CD8-positive, alpha-beta memory T cell (primary cell): ENCODE measurements around the gene SRSF8. TPM values are rescaled to one million over a fixed set of nuclear protein-coding genes. Genes with fewer than 3 reads are reported as not detected.
A peak's percentile ranks its signal among the peaks of the same experiment; 100 is the strongest.

Experiments
- CTCF ChIA-PET: fragments of 350-600 bp; sonication (Branson Sonifier 250); formaldehyde crosslinking; loops from one replicate; lab custom pipeline; 2021; ENCODE audit warnings: antibody characterized with exemption; lab: Charles Lee
- POLR2A ChIA-PET: fragments of 350-600 bp; sonication (Branson Sonifier 250); formaldehyde crosslinking; loops from one replicate; lab custom pipeline; 2021; ENCODE audit warnings: antibody characterized with exemption; lab: Charles Lee
- DNase-seq, 5 donors: peaks; one replicate each; pipeline versions ENCODE4 v3.0.0 to v3.0.0-alpha.2; 2020 to 2022; ENCODE audit warnings: mixed read lengths in 1 of 5
- H3K27ac ChIP-seq: one replicate; pipeline ENCODE4 v1.7.0; 2013; ENCODE audit warnings: low read depth, mild to moderate bottlenecking, low read length, moderate library complexity
- H3K27me3 ChIP-seq: 2 replicates; pipeline ENCODE4 v1.7.0; 2013; ENCODE audit warnings: low read length, mild to moderate bottlenecking; ENCODE audit not compliant: insufficient read depth, poor library complexity, severe bottlenecking
- H3K36me3 ChIP-seq: 2 replicates; pipeline ENCODE4 v1.7.0; 2013; ENCODE audit warnings: mild to moderate bottlenecking, low read length, moderate library complexity; ENCODE audit not compliant: insufficient read depth
- H3K4me1 ChIP-seq: 2 replicates; pipeline ENCODE4 v1.7.0; 2013; ENCODE audit warnings: mild to moderate bottlenecking, low read length, moderate library complexity; ENCODE audit not compliant: insufficient read depth
- H3K4me3 ChIP-seq: 2 replicates; pipeline ENCODE4 v1.7.0; 2013; ENCODE audit warnings: mild to moderate bottlenecking, low read length
- H3K9me3 ChIP-seq: 2 replicates; pipeline ENCODE4 v1.7.0; 2013; ENCODE audit warnings: mild to moderate bottlenecking, low read length
- H3K27ac Mint-ChIP-seq, 8 donors: one replicate each; pipeline ENCODE4 v1.8.0; 2020 to 2021; ENCODE audit warnings: mixed read lengths in 8 of 8, mild to moderate bottlenecking in 6 of 8, inconsistent platforms in 3 of 8, moderate library complexity in 3 of 8
- H3K27me3 Mint-ChIP-seq, 2 donors: one replicate each; pipeline ENCODE4 v1.8.0; 2020 to 2021; ENCODE audit warnings: mixed read lengths in 2 of 2, mild to moderate bottlenecking in 1 of 2, moderate library complexity in 1 of 2
- H3K36me3 Mint-ChIP-seq, 3 donors: one replicate each; pipeline ENCODE4 v1.8.0; 2020 to 2021; ENCODE audit warnings: mixed read lengths in 3 of 3, inconsistent platforms in 1 of 3, mild to moderate bottlenecking in 1 of 3
- H3K4me1 Mint-ChIP-seq, 3 donors: one replicate each; pipeline ENCODE4 v1.8.0; 2020 to 2021; ENCODE audit warnings: mixed read lengths in 3 of 3, inconsistent platforms in 1 of 3, mild to moderate bottlenecking in 1 of 3
- H3K4me3 Mint-ChIP-seq, 7 donors: one replicate each; pipeline ENCODE4 v1.8.0; 2020 to 2021; ENCODE audit warnings: mixed read lengths in 7 of 7, mild to moderate bottlenecking in 6 of 7, moderate library complexity in 4 of 7, inconsistent platforms in 2 of 7
- H3K9me3 Mint-ChIP-seq, 5 donors: one replicate each; pipeline ENCODE4 v1.8.0; 2020 to 2022; ENCODE audit warnings: mixed read lengths in 5 of 5, mild to moderate bottlenecking in 3 of 5, moderate library complexity in 2 of 5, inconsistent platforms in 1 of 5
- polyA plus RNA-seq: library from polyadenylated mRNA; unstranded; fragments of 300-500 nt; fragmentation: Illumina TruSeq; gene quantifications from one replicate; pipeline ENCODE4 v1.2.3, GENCODE V29; 2021
- total RNA-seq, 2 experiments: library from RNA; stranded (reverse); gene quantifications; one replicate each; pipeline ENCODE4 v1.2.3, GENCODE V29; 2021

Gene SRSF8
- total and polyA plus RNA-seq, 3 experiments from 2014 or later = 75.8 to 91.6 (median 82.8) TPM

DNA sequence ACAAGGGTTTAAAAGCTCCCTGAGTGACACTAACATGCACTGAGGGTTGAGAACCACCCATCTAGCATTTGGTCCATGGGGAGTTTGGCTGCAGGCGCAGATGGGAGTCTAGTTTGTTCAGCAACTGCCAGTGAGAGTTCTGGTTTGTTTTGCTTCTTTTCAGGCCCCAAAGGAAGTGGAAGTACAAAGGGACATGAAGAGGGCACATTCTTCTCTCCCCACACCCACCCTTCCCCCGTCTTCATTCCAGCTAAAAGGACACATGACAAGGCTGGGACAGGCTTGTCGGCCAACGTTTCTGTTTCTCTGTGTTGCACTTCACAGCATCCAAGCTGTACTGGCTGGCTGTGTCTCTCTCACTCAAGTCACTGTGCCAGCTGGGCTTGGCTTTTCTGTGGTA lies 14.7 kb downstream of the SRSF8 start:
- Histone ChIP-seq H3K4me3 (no peak overlapping the region), H3K27ac (no peak overlapping the region), H3K9me3 (no peaks in the 10 kb centered on the region), H3K4me1 (no peaks in the 10 kb centered on the region), H3K36me3 (no peaks in the 10 kb centered on the region), H3K27me3 (no peaks in the 10 kb centered on the region)
- CTCF ChIA-PET = interaction anchor here (1.2 to 2.6 kb wide), 3 partner anchors 8 to 11 kb away, joined by 4 to 14 read pairs (median 10); partner anchors contain the start of gene ENDOD1
- no peak overlapping the region for H3K27ac Mint-ChIP-seq
- no peaks in the 10 kb centered on the region for H3K9me3 Mint-ChIP-seq
- H3K4me3 Mint-ChIP-seq = no peak overlapping the region
- POLR2A ChIA-PET = interaction anchor here (1.9 kb wide), 1 partner anchor 8 kb away, joined by 6 read pairs; no protein-coding TSS in a partner anchor
- H3K36me3 Mint-ChIP-seq = no peaks in the 10 kb centered on the region
- H3K27me3 Mint-ChIP-seq = peaks cover 0 to 4% of the 10 kb centered on the region in 2 donors
- no peaks in the 10 kb centered on the region for H3K4me1 Mint-ChIP-seq
- DNase-seq = no peak

GRCh38 chr11:95082576-95083001 lies 15.9 kb downstream of the SRSF8 start:
- H3K4me1 ChIP-seq = no peaks in the 10 kb centered on the region
- Mint-ChIP-seq H3K4me1 (no peaks in the 10 kb centered on the region), H3K36me3 (no peaks in the 10 kb centered on the region), H3K9me3 (no peaks in the 10 kb centered on the region), H3K4me3 (no peak overlapping the region), H3K27me3 (peaks cover 0 to 4% of the 10 kb centered on the region in 2 donors), H3K27ac (peak overlapping the region in 1 of 8 donors; percentile 29)
- H3K27ac ChIP-seq = no peak overlapping the region
- H3K27me3 ChIP-seq = no peaks in the 10 kb centered on the region
- H3K4me3 ChIP-seq = no peak overlapping the region
- no peak for DNase-seq
- CTCF ChIA-PET = interaction anchor here (1.1 to 2.6 kb wide), 2 partner anchors 10 kb away, joined by 5 to 10 read pairs; no protein-coding TSS in a partner anchor
- H3K36me3 ChIP-seq = no peaks in the 10 kb centered on the region
- no peaks in the 10 kb centered on the region for H3K9me3 ChIP-seq
- POLR2A ChIA-PET = interaction anchor here (0.6 kb wide), 1 partner anchor 19 kb away, joined by 7 read pairs; no protein-coding TSS in a partner anchor

DNA sequence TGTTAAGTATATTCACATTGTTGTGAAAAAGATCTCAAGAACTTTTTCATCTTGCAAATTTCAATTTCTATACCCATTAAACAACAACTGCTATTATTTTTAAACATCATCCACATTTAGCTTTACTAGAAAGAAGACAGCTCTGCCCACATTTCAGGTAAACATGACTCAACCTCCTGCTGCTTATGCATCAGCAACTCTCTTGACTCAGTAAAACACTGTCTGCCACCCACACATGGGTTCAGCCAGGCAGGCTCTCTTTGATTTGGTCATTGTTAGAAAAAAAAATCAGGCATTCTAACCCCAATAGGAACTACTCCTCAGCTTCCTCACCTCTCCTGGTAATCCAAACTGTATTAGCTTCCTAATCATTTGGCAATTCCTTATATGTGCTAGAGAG lies 17.8 kb downstream of the SRSF8 start:
- Mint-ChIP-seq H3K9me3 (no peaks in the 10 kb centered on the region), H3K4me3 (no peak overlapping the region), H3K4me1 (peaks cover 10 to 13% (median 11%) of the 10 kb centered on the region in 3 donors), H3K27me3 (peaks cover 0 to 4% of the 10 kb centered on the region in 2 donors), H3K27ac (peak overlapping the region in 1 of 8 donors; percentile 63), H3K36me3 (peaks cover 0 to 4% (median 0%) of the 10 kb centered on the region in 3 donors)
- H3K4me3 ChIP-seq = no peak overlapping the region
- ChIA-PET POLR2A (no interaction called here), CTCF (interaction anchor here (1.0 to 2.8 kb wide), 3 partner anchors 8 to 16 kb away, joined by 3 to 10 read pairs (median 8); no protein-coding TSS in a partner anchor)
- no peaks in the 10 kb centered on the region for H3K36me3 ChIP-seq
- no peak for DNase-seq
- H3K27ac ChIP-seq = no peak overlapping the region
- H3K9me3 ChIP-seq = no peaks in the 10 kb centered on the region
- peaks cover 9% of the 10 kb centered on the region for H3K4me1 ChIP-seq
- no peaks in the 10 kb centered on the region for H3K27me3 ChIP-seq

- H3K27ac Mint-ChIP-seq = peak overlapping the region in 3 of 8 donors; percentile 41 to 83 (median 69)
- no peaks in the 10 kb centered on the region for H3K36me3 ChIP-seq
- no peaks in the 10 kb centered on the region for H3K27me3 ChIP-seq
- H3K4me3 Mint-ChIP-seq = peak overlapping the region in 1 of 7 donors; percentile 38
- no peaks in the 10 kb centered on the region for H3K27me3 Mint-ChIP-seq
- H3K36me3 Mint-ChIP-seq = peaks cover 0 to 5% (median 0%) of the 10 kb centered on the region in 3 donors
- DNase-seq = no peak
- peaks cover 11 to 15% (median 12%) of the 10 kb centered on the region in 3 donors for H3K4me1 Mint-ChIP-seq
- H3K9me3 Mint-ChIP-seq = no peaks in the 10 kb centered on the region
- peaks cover 9% of the 10 kb centered on the region for H3K4me1 ChIP-seq
- H3K9me3 ChIP-seq = no peaks in the 10 kb centered on the region
- ChIA-PET CTCF (interaction anchor here (0.7 to 2.8 kb wide), 4 partner anchors 9 to 17 kb away, joined by 3 to 10 read pairs (median 6); no protein-coding TSS in a partner anchor), POLR2A (no interaction called here)
- no peak overlapping the region for H3K27ac ChIP-seq
- no peak overlapping the region for H3K4me3 ChIP-seq
Observed at GRCh38 chr11:95085117-95085816, 18.5 kb downstream of the SRSF8 start.

- no peak overlapping the region for H3K4me3 ChIP-seq
- no peak overlapping the region for H3K27ac ChIP-seq
- Mint-ChIP-seq H3K4me3 (peak overlapping the region in 2 of 7 donors; percentile 21 to 38), H3K36me3 (peaks cover 0 to 7% (median 0%) of the 10 kb centered on the region in 3 donors), H3K27ac (peak overlapping the region in 6 of 8 donors; percentile 55 to 95 (median 74)), H3K27me3 (no peaks in the 10 kb centered on the region), H3K9me3 (no peaks in the 10 kb centered on the region), H3K4me1 (peaks cover 20 to 24% (median 21%) of the 10 kb centered on the region in 3 donors)
- H3K9me3 ChIP-seq = no peaks in the 10 kb centered on the region
- no peaks in the 10 kb centered on the region for H3K27me3 ChIP-seq
- peaks cover 18% of the 10 kb centered on the region for H3K4me1 ChIP-seq
- CTCF ChIA-PET = interaction anchor here (0.7 to 2.8 kb wide), 3 partner anchors 10 to 18 kb away, joined by 3 to 10 read pairs (median 8); no protein-coding TSS in a partner anchor
- no peaks in the 10 kb centered on the region for H3K36me3 ChIP-seq
- POLR2A ChIA-PET = no interaction called here
- DNase-seq = no peak
Observed at GRCh38 chr11:95086151-95086550, 19.4 kb downstream of the SRSF8 start.

- Mint-ChIP-seq H3K4me3 (peak overlapping the region in 1 of 7 donors; percentile 42), H3K27me3 (no peaks in the 10 kb centered on the region), H3K27ac (peak overlapping the region in 6 of 8 donors; percentile 25 to 95 (median 69)), H3K36me3 (peaks cover 0 to 7% (median 0%) of the 10 kb centered on the region in 3 donors), H3K9me3 (no peaks in the 10 kb centered on the region), H3K4me1 (peaks cover 29 to 32% (median 29%) of the 10 kb centered on the region in 3 donors)
- Histone ChIP-seq H3K9me3 (no peaks in the 10 kb centered on the region), H3K27ac (no peak overlapping the region), H3K4me1 (peaks cover 24% of the 10 kb centered on the region), H3K4me3 (no peak overlapping the region), H3K27me3 (no peaks in the 10 kb centered on the region), H3K36me3 (no peaks in the 10 kb centered on the region)
- ChIA-PET POLR2A (interaction anchor here (5.0 kb wide), 1 partner anchor 17 kb away, joined by 164 read pairs; the partner anchor contains the start of gene SRSF8), CTCF (interaction anchor here (2.4 to 7.5 kb wide), 2 partner anchors 16 to 17 kb away, joined by 8 to 116 read pairs; partner anchors contain the start of gene SRSF8)
- DNase-seq = no peak
Observed at GRCh38 chr11:95086836-95087570, 20.3 kb downstream of the SRSF8 start.

- H3K36me3 Mint-ChIP-seq = peaks cover 0 to 7% (median 0%) of the 10 kb centered on the region in 3 donors
- Histone ChIP-seq H3K27me3 (no peaks in the 10 kb centered on the region), H3K27ac (peak overlapping the region; percentile 68), H3K4me1 (peaks cover 33% of the 10 kb centered on the region), H3K4me3 (peak overlapping the region; percentile 70), H3K9me3 (no peaks in the 10 kb centered on the region), H3K36me3 (no peaks in the 10 kb centered on the region)
- CTCF ChIA-PET = interaction anchor here (1.1 to 7.5 kb wide), 6 partner anchors 8 to 1254 kb away, joined by 4 to 116 read pairs (median 6); partner anchors contain the start of genes CWC15, KDM4D, MAML2 and SRSF8
- POLR2A ChIA-PET = interaction anchor here (0.9 to 5.0 kb wide), 10 partner anchors 9 to 701 kb away, joined by 3 to 164 read pairs (median 12); partner anchors contain the start of genes CEP57, CWC15, FAM76B and KDM4D
- H3K9me3 Mint-ChIP-seq = no peaks in the 10 kb centered on the region
- no peaks in the 10 kb centered on the region for H3K27me3 Mint-ChIP-seq
- peak in 3 of 5 donors; percentile 31 to 62 (median 51) for DNase-seq
- H3K4me1 Mint-ChIP-seq = peaks cover 43 to 52% (median 44%) of the 10 kb centered on the region in 3 donors
- peak overlapping the region; percentile 92 to 99 (median 98) for H3K27ac Mint-ChIP-seq
- H3K4me3 Mint-ChIP-seq = peak overlapping the region; percentile 91 to 98 (median 92)
Observed at GRCh38 chr11:95088946-95089619, 22.4 kb downstream of the SRSF8 start.
